Endometrium (tissue), 2 donors: ENCODE results near the gene ATP1A2.

Source experiments
- FAIRE-seq: peaks from 2 replicates; lab custom pipeline; 2012; peaks lifted over from hg19 to GRCh38; lab: Jason Lieb, UNC
- donor health status: control.
- donor health status: control.

ATP1A2 gene

GRCh38 chr1:160115545-160116282 lies at the start of gene ATP1A2:
ATP1A2 (plus strand) TSS chr1:160115759; CDS start chr1:160115862, 103 bp downstream.
- FAIRE-seq = no peak

- no peak for FAIRE-seq
Measured at GRCh38 chr1:160066829-160067745, 48.5 kb upstream of the ATP1A2 start.

- no peak for FAIRE-seq
Measured at GRCh38 chr1:160068225-160068624, 47.3 kb upstream of the ATP1A2 start.

- FAIRE-seq = no peak
Measured at GRCh38 chr1:160069460-160070231, 45.9 kb upstream of the ATP1A2 start, which contains the start of gene KCNJ10. KCNJ10 (minus strand) TSS chr1:160070160; CDS start chr1:160042532, 27,628 bp downstream.

- no peak for FAIRE-seq
Measured at GRCh38 chr1:160070243-160071163, 45.1 kb upstream of the ATP1A2 start.

- FAIRE-seq = no peak
Measured at GRCh38 chr1:160071289-160071688, 44.3 kb upstream of the ATP1A2 start.

GRCh38 chr1:160074865-160075264 lies 40.7 kb upstream of the ATP1A2 start:
- no peak for FAIRE-seq

- no peak for FAIRE-seq
Measured at GRCh38 chr1:160075836-160076235, 39.7 kb upstream of the ATP1A2 start.

- FAIRE-seq = no peak
Measured at GRCh38 chr1:160076295-160076694, 39.3 kb upstream of the ATP1A2 start.

- FAIRE-seq = no peak
Measured at GRCh38 chr1:160077486-160077885, 38.1 kb upstream of the ATP1A2 start.

- no peak for FAIRE-seq
Measured at GRCh38 chr1:160078512-160079195, 36.9 kb upstream of the ATP1A2 start.

GRCh38 chr1:160079448-160079847 lies 36.1 kb upstream of the ATP1A2 start:
- no peak for FAIRE-seq

GRCh38 chr1:160080381-160081100 lies 35.0 kb upstream of the ATP1A2 start:
- no peak for FAIRE-seq

- FAIRE-seq = no peak
Measured at GRCh38 chr1:160081261-160081936, 34.2 kb upstream of the ATP1A2 start, which contains the start of gene KCNJ9. KCNJ9 (plus strand) TSS chr1:160081538; CDS start chr1:160084031, 2,493 bp downstream.

- FAIRE-seq = no peak
Measured at GRCh38 chr1:160082487-160082886, 33.1 kb upstream of the ATP1A2 start.

GRCh38 chr1:160082926-160083325 lies 32.6 kb upstream of the ATP1A2 start:
- no peak for FAIRE-seq

- no peak for FAIRE-seq
Measured at GRCh38 chr1:160083968-160084770, 31.4 kb upstream of the ATP1A2 start.

GRCh38 chr1:160084771-160085321 lies 30.7 kb upstream of the ATP1A2 start:
- FAIRE-seq = no peak
